Upper lobe of left lung (tissue), 4 donors: ENCODE data around the gene AK9.

Experiments
- CTCF ChIP-seq, 6 experiments: fragments of 450-650 bp in 4 of 6; fragments of 200-600 bp in 2 of 6; sonication (generic) in 2 of 6; IDR thresholded peaks; one replicate each; pipeline ENCODE4 v1.5.1; 2016 to 2019; ENCODE audit warnings: antibody characterized with exemption in 6 of 6
- EP300 ChIP-seq, 4 donors: sonication (generic); formaldehyde crosslinking; IDR thresholded peaks; one replicate each; pipeline ENCODE4 v1.5.1; 2017; ENCODE audit warnings: antibody characterized with exemption in 4 of 4, control low read depth in 2 of 4

GRCh38 chr6:109628158-109629000 lies 62.6 kb downstream of the AK9 start:
- TF ChIP-seq CTCF (IDR thresholded peaks at IDR 0.05) = no peak
- TF ChIP-seq EP300 (IDR thresholded peaks at IDR 0.05) = no peak
